Lung (tissue), 12 donors: ENCODE data around the gene HSPH1. TPM values are rescaled to one million over a fixed set of nuclear protein-coding genes. Genes with fewer than 3 reads are reported as not detected.

Source experiments
- ATAC-seq: fragments of 200-7000 bp; cut with Tn5 transposase; one replicate; pipeline ENCODE4 v1.9.1; 2020; ENCODE audit warnings: moderate number of reproducible peaks; ENCODE audit not compliant: insufficient read depth, low FRiP score
- DNase-seq, 3 donors: peaks; one replicate each; pipeline ENCODE4 v3.0.0-alpha.2; 2013 to 2017
- H3K27ac ChIP-seq, 2 donors: one replicate each; pipeline ENCODE4 v1.5.1; 2013; ENCODE audit warnings: mild to moderate bottlenecking in 2 of 2, moderate library complexity in 2 of 2, control low read depth in 1 of 2, inconsistent platforms in 1 of 2, low read depth in 1 of 2, low read length in 1 of 2
- H3K27me3 ChIP-seq, 3 donors: one replicate each; pipeline ENCODE4 v1.5.1; 2013; ENCODE audit warnings: low read length in 2 of 3; ENCODE audit not compliant: control insufficient read depth in 3 of 3, insufficient read depth in 3 of 3
- H3K36me3 ChIP-seq, 4 donors: one replicate each; pipeline ENCODE4 v1.5.1; 2013; ENCODE audit warnings: low read length in 4 of 4, mild to moderate bottlenecking in 1 of 4, moderate library complexity in 1 of 4; ENCODE audit not compliant: control insufficient read depth in 4 of 4, insufficient read depth in 4 of 4
- H3K4me1 ChIP-seq, 5 donors: one replicate each; pipeline ENCODE4 v1.5.1; 2013; ENCODE audit warnings: low read length in 5 of 5, mild to moderate bottlenecking in 2 of 5, moderate library complexity in 1 of 5; ENCODE audit not compliant: control insufficient read depth in 5 of 5, insufficient read depth in 5 of 5
- H3K4me3 ChIP-seq: one replicate; pipeline ENCODE4 v1.5.1; 2013; ENCODE audit warnings: mild to moderate bottlenecking, control low read depth, moderate library complexity
- H3K9ac ChIP-seq, 2 donors: one replicate each; pipeline ENCODE4 v1.5.1; 2013; ENCODE audit warnings: low read length in 2 of 2, control low read depth in 1 of 2; ENCODE audit not compliant: insufficient read depth in 1 of 2
- H3K9me3 ChIP-seq, 4 donors: one replicate each; pipeline ENCODE4 v1.5.1; 2013; ENCODE audit warnings: low read length in 3 of 4, mild to moderate bottlenecking in 1 of 4, moderate library complexity in 1 of 4; ENCODE audit not compliant: control insufficient read depth in 4 of 4, insufficient read depth in 3 of 4
- WGBS, 2 donors: extraction: QIAGEN DNeasy Blood & Tissue Kit; methylation state at CpG; one replicate each; pipeline ENCODE4 v1.1.7; 2013; 5-methylcytosine and 5-hydroxymethylcytosine counted together
- polyA plus RNA-seq, 2 donors: library from polyadenylated mRNA; stranded (reverse); fragments of 200-250 nt; gene quantifications; one replicate each; pipeline ENCODE4 v1.2.1, GENCODE V29; 2013
- total RNA-seq, 2 donors: library from RNA; depleted of rRNA in 1 of 2; stranded (reverse); fragments of >200 nt in 1 of 2; gene quantifications; one replicate each; pipeline ENCODE4 v1.2.1, GENCODE V29; 2014 to 2021
- TF ChIP-seq, protein P1 (sequence below): IDR thresholded peaks from 2 replicates; pipeline ENCODE4 v1.5.1; 2012; ENCODE audit warnings: mild to moderate bottlenecking; ENCODE audit errors: control extremely low read depth, extremely low read depth
- donor health status: control.
- donor health status: control.
- donor health status: Bipolar disorder and iron deficiency.
- donor health status: healthy.
- donor health status: DM: yes; HTN: yes; CAD: no.

Gene HSPH1
- total and polyA plus RNA-seq, 4 donors = 34.1 to 223 (median 65.6) TPM

DNA sequence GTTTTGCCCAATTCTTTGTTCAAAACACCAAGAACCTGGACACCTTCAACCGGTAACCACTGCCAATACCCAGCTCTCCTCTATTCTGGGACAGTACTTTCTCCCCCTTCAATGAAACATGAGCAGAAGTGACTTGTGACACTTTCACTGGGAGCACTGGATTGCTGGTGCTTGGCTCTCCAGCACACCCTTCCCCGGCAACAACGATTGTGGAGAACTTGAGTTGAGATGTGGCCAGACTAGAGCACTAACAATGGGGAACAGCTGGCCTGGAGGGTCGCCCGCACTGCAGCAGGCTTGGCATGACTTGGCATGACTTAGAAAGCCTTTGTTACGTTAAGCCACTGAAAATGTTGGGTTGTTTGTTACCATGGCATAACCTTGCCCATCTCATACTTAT lies 30.6 kb upstream of the HSPH1 start:
- DNase-seq (no peak), ATAC-seq (no peak)
- Histone ChIP-seq H3K27me3 (no peaks in the 10 kb centered on the region), H3K36me3 (no peaks in the 10 kb centered on the region), H3K9ac (no peak overlapping the region), H3K4me1 (no peaks in the 10 kb centered on the region), H3K9me3 (peaks cover 0 to 3% (median under 1%) of the 10 kb centered on the region in 4 donors), H3K4me3 (no peak overlapping the region), H3K27ac (no peak overlapping the region)
- WGBS, 2 donors = 89 to 95% methylated on average over 6 of the region's 6 CpGs
- TF ChIP-seq, protein P1, sequence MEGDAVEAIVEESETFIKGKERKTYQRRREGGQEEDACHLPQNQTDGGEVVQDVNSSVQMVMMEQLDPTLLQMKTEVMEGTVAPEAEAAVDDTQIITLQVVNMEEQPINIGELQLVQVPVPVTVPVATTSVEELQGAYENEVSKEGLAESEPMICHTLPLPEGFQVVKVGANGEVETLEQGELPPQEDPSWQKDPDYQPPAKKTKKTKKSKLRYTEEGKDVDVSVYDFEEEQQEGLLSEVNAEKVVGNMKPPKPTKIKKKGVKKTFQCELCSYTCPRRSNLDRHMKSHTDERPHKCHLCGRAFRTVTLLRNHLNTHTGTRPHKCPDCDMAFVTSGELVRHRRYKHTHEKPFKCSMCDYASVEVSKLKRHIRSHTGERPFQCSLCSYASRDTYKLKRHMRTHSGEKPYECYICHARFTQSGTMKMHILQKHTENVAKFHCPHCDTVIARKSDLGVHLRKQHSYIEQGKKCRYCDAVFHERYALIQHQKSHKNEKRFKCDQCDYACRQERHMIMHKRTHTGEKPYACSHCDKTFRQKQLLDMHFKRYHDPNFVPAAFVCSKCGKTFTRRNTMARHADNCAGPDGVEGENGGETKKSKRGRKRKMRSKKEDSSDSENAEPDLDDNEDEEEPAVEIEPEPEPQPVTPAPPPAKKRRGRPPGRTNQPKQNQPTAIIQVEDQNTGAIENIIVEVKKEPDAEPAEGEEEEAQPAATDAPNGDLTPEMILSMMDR = no peak

DNA sequence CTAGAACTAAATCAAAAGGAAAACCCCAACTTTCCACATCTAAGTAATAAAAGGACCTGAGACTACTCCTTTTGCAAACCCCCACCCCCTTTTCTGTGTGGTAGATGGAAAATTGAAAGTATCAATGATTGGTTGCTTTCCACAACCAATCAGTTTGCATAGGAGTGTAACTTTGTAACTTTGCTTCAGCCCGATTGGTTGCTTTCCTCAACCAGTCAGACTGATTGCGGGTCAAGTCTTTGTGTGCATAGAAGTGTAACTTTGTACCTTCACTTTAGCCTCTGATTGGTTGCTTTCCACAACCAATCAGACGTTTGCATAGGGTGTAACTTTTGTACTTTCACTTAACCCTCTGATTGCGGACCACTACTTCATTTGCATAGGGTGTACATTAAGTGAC lies 30.0 kb upstream of the HSPH1 start:
- Histone ChIP-seq H3K9me3 (peaks cover 0 to 3% (median under 1%) of the 10 kb centered on the region in 4 donors), H3K36me3 (no peaks in the 10 kb centered on the region), H3K27ac (no peak overlapping the region), H3K4me3 (no peak overlapping the region), H3K27me3 (no peaks in the 10 kb centered on the region), H3K4me1 (no peaks in the 10 kb centered on the region), H3K9ac (no peak overlapping the region)
- WGBS, 2 donors = 83 to 94% methylated on average over 4 of the region's 4 CpGs
- DNase-seq = no peak
- TF ChIP-seq, protein P1 = no peak
- ATAC-seq = no peak

DNA sequence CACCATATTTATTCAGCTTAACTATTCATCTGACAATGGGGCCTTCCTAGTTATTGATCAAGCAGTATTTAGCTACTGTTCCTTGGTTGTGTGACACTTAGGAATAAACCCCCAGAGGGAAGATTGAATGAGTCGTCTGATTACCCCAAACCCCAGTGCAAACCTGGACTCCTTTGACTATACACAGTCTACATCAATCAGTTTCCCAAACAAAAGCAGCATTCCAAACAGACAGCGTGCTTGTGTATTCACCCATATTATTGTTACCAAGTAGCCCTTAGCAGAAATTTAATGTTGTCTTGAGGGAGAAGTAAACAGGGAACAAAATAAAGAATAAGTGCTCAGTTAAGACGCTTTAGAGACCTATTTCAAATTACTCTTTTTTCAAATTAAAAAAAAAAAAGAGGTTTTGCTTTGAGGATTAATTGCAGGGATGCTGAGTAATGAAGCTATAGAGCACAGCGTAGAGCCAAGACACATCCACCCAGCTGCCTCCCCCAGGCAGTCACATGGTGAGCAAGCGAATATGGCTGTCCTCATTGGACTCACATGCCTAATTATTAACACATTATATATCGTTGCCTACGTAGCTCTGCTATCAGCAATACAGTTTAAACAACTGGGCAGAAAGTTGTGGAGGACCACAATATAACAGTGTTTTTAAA lies 23.4 kb upstream of the HSPH1 start:
- no peak for ATAC-seq
- Histone ChIP-seq H3K4me1 (no peaks in the 10 kb centered on the region), H3K27me3 (no peaks in the 10 kb centered on the region), H3K9ac (no peak overlapping the region), H3K36me3 (no peaks in the 10 kb centered on the region), H3K9me3 (peaks cover 0 to 3% (median under 1%) of the 10 kb centered on the region in 4 donors), H3K27ac (no peak overlapping the region), H3K4me3 (no peak overlapping the region)
- peak in 1 of 3 donors; percentile 25 for DNase-seq
- TF ChIP-seq, protein P1 = no peak
- 78 to 85% methylated on average over 7 of the region's 7 CpGs for WGBS, 2 donors

DNA sequence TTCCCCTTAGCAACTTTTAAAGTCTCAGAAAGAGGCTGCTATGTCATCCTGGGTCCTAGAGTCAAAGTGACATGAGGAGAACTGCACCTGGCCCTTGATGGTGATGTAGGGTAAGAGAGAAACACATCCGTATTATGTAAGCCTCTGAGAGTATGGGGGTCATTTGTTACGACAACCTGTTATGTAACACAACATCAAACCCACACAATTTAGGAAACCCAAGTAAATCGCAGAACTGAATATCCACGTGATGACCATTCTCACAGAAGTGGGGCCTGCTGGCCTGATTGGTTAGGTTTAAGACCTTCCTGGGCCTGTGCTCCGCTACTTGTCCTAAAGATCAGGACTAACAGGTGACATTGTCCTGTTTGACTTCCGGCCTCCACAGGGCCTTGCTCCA lies 22.7 kb upstream of the HSPH1 start:
- 64 to 83% methylated on average over 6 of the region's 6 CpGs for WGBS, 2 donors
- TF ChIP-seq, protein P1 = no peak

More for the DNA sequence above, 22.7 kb upstream of the HSPH1 start:
- DNase-seq (no peak), ATAC-seq (no peak)
- Histone ChIP-seq H3K27ac (no peak overlapping the region), H3K9me3 (peaks cover 0 to 3% (median under 1%) of the 10 kb centered on the region in 4 donors), H3K36me3 (no peaks in the 10 kb centered on the region), H3K9ac (no peak overlapping the region), H3K4me1 (no peaks in the 10 kb centered on the region), H3K27me3 (no peaks in the 10 kb centered on the region), H3K4me3 (no peak overlapping the region)
